ENCODE data around the gene AGTR1.

DNA sequence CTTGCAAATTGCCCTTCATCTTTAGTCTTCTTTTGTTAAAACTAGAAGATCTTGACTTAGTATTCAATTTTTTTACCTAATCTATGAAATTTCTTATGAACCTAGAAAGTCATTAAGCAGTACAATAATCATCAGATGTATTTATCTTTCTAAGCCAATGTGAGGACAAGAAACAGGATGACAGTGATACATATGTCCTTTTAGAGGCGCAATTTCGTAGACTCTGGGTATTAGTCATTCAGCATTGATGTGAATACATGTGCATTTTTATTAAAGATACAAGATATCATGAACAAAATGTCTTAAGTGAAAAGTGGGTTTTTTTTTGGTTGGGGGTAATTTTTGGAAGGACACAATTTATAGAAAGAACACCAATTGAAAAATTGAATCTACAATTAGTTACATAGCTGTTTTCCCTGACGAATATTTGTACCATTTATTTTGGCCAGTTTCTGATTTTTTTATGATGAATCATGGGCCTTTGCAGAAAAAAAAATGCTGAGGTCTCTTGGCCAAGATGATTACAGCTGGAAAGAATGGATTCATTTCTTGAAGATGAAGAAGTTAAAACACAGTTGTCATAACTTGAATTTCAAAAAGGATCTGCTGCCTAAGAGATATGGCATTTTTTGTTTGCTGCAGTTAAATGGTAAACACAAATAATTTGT lies 48.9 kb upstream of the AGTR1 start:
- TF ChIP-seq, protein P1, sequence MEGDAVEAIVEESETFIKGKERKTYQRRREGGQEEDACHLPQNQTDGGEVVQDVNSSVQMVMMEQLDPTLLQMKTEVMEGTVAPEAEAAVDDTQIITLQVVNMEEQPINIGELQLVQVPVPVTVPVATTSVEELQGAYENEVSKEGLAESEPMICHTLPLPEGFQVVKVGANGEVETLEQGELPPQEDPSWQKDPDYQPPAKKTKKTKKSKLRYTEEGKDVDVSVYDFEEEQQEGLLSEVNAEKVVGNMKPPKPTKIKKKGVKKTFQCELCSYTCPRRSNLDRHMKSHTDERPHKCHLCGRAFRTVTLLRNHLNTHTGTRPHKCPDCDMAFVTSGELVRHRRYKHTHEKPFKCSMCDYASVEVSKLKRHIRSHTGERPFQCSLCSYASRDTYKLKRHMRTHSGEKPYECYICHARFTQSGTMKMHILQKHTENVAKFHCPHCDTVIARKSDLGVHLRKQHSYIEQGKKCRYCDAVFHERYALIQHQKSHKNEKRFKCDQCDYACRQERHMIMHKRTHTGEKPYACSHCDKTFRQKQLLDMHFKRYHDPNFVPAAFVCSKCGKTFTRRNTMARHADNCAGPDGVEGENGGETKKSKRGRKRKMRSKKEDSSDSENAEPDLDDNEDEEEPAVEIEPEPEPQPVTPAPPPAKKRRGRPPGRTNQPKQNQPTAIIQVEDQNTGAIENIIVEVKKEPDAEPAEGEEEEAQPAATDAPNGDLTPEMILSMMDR (IDR thresholded peaks at IDR 0.05; ENCODE audit: low read depth, low read length, poor library complexity, severe bottlenecking): no peak
- TF ChIP-seq EZH2phosphoT487 (IDR thresholded peaks at IDR 0.05; ENCODE audit: borderline replicate concordance, low read length): no peak

Data from DOHH2 (cell line).